Activated B cell treated with CpG ODN at 0.5 μM for 24 hours (primary cell): Measurements from ENCODE around the gene BTK. TPM values are rescaled to one million over a fixed set of nuclear protein-coding genes. Genes with fewer than 3 reads are reported as not detected.

ENCODE experiments used
- ATAC-seq: fragments of 200-7000 bp; cut with Tn5 transposase; one replicate; pipeline ENCODE4 v1.10.0; 2021; ENCODE audit warnings: low read depth, mild to moderate bottlenecking, moderate library complexity
- CTCF ChIA-PET: fragments of 350-600 bp; sonication (Branson Sonifier 250); formaldehyde crosslinking; loops from one replicate; lab custom pipeline; 2021; ENCODE audit warnings: antibody characterized with exemption; lab: Charles Lee
- POLR2A ChIA-PET: fragments of 350-600 bp; sonication (Branson Sonifier 250); formaldehyde crosslinking; loops from one replicate; lab custom pipeline; 2021; ENCODE audit warnings: antibody characterized with exemption; lab: Charles Lee
- DNase-seq: peaks from one replicate; pipeline ENCODE4 v3.0.0; 2022
- H3K27ac Mint-ChIP-seq: one replicate; pipeline ENCODE4 v1.8.0; 2020; ENCODE audit warnings: mixed read lengths
- H3K27me3 Mint-ChIP-seq: one replicate; pipeline ENCODE4 v1.8.0; 2021; ENCODE audit warnings: mixed read lengths
- H3K36me3 Mint-ChIP-seq: one replicate; pipeline ENCODE4 v1.8.0; 2021; ENCODE audit warnings: low read depth, mixed read lengths
- H3K4me1 Mint-ChIP-seq: one replicate; pipeline ENCODE4 v1.8.0; 2021; ENCODE audit warnings: mixed read lengths
- H3K4me3 Mint-ChIP-seq: one replicate; pipeline ENCODE4 v1.8.0; 2020; ENCODE audit warnings: mild to moderate bottlenecking, mixed read lengths
- H3K9me3 Mint-ChIP-seq: one replicate; pipeline ENCODE4 v1.8.0; 2020; ENCODE audit warnings: mixed read lengths
- CTCF ChIP-seq: fragments of 200-600 bp; IDR thresholded peaks from one replicate; pipeline ENCODE4 v1.8.0; 2022; ENCODE audit warnings: antibody characterized with exemption, mild to moderate bottlenecking
- intact Hi-C: fragments of 100-400 bp; cut with micrococcal nuclease; formaldehyde crosslinking; loops from one replicate; pipeline ENCODE4 v1.15.1; 2024
- total RNA-seq: library from RNA; stranded (reverse); gene quantifications from 2 replicates; pipeline ENCODE4 v1.2.3, GENCODE V29; 2022

The BTK gene
- total RNA-seq, 1 donor from 2014 or later: 219 TPM

- DNase-seq: no peak
- H3K27ac Mint-ChIP-seq: peak overlapping the region; percentile 50
- no peak for ATAC-seq
- intact Hi-C loops: no loop called here
- no peak for TF ChIP-seq CTCF
- H3K4me1 Mint-ChIP-seq: peaks cover 54% of the 10 kb centered on the region
- POLR2A ChIA-PET: interaction anchor here (0.5 to 4.8 kb wide), 3 partner anchors 21 to 520 kb away, joined by 4 to 23 read pairs (median 4); partner anchors contain the start of genes RPL36A and ZMAT1
- H3K27me3 Mint-ChIP-seq: no peaks in the 10 kb centered on the region
- H3K36me3 Mint-ChIP-seq: peaks cover 38% of the 10 kb centered on the region
- CTCF ChIA-PET: no interaction called here
- no peaks in the 10 kb centered on the region for H3K9me3 Mint-ChIP-seq
- peak overlapping the region; percentile 41 for H3K4me3 Mint-ChIP-seq
Measured at GRCh38 chrX:101411984-101412383, 26.0 kb upstream of the BTK start.

- CTCF ChIA-PET: no interaction called here
- ATAC-seq (no peak), DNase-seq (no peak)
- Mint-ChIP-seq H3K4me3 (peak overlapping the region; percentile 46), H3K27me3 (no peaks in the 10 kb centered on the region), H3K9me3 (no peaks in the 10 kb centered on the region), H3K27ac (peak overlapping the region; percentile 11), H3K4me1 (peaks cover 55% of the 10 kb centered on the region), H3K36me3 (peaks cover 38% of the 10 kb centered on the region)
- intact Hi-C loops: no loop called here
- TF ChIP-seq CTCF: no peak
- POLR2A ChIA-PET: no interaction called here
Measured at GRCh38 chrX:101410461-101410860, 24.5 kb upstream of the BTK start.

GRCh38 chrX:101409043-101409442, 23.1 kb upstream of the BTK start:
- no peak for TF ChIP-seq CTCF
- ChIA-PET POLR2A (interaction anchor here (0.6 to 1.0 kb wide), 3 partner anchors 19 to 523 kb away, joined by 3 to 7 read pairs (median 4); partner anchors contain the start of gene ZMAT1), CTCF (no interaction called here)
- Mint-ChIP-seq H3K9me3 (no peaks in the 10 kb centered on the region), H3K4me1 (peaks cover 47% of the 10 kb centered on the region), H3K27me3 (no peaks in the 10 kb centered on the region), H3K27ac (peak overlapping the region; percentile 99), H3K36me3 (peaks cover 38% of the 10 kb centered on the region), H3K4me3 (peak overlapping the region; percentile 88)
- intact Hi-C loops: loop anchor here (5.0 to 10.0 kb wide), 4 partner anchors 37 to 1243 kb away; partner anchors contain the start of genes CSTF2, GPRASP1 and TRMT2B
- ATAC-seq (no peak), DNase-seq (no peak)

GRCh38 chrX:101408532-101408841, 22.5 kb upstream of the BTK start:
- no peak for ATAC-seq
- H3K27ac Mint-ChIP-seq: peak overlapping the region; percentile 99
- intact Hi-C loops: loop anchor here (1.0 to 10.0 kb wide), 7 partner anchors 18 to 1244 kb away; partner anchors contain the start of genes BTK, CSTF2, GPRASP1 and TIMM8A
- POLR2A ChIA-PET: interaction anchor here (1.0 to 1.6 kb wide), 3 partner anchors 18 to 523 kb away, joined by 3 to 12 read pairs (median 5); partner anchors contain the start of genes RPL36A and ZMAT1
- no peak for TF ChIP-seq CTCF
- no peaks in the 10 kb centered on the region for H3K27me3 Mint-ChIP-seq
- peak overlapping the region; percentile 88 for H3K4me3 Mint-ChIP-seq
- DNase-seq: no peak
- CTCF ChIA-PET: no interaction called here
- H3K9me3 Mint-ChIP-seq: no peaks in the 10 kb centered on the region
- H3K36me3 Mint-ChIP-seq: peaks cover 43% of the 10 kb centered on the region
- peaks cover 43% of the 10 kb centered on the region for H3K4me1 Mint-ChIP-seq

- H3K27me3 Mint-ChIP-seq: no peaks in the 10 kb centered on the region
- DNase-seq (peak; percentile 71), ATAC-seq (peak; percentile 86)
- H3K36me3 Mint-ChIP-seq: peaks cover 38% of the 10 kb centered on the region
- CTCF ChIA-PET: interaction anchor here (1.3 kb wide), 1 partner anchor 17 kb away, joined by 8 read pairs; the partner anchor contains the start of gene RPL36A
- POLR2A ChIA-PET: interaction anchor here (0.7 to 1.6 kb wide), 10 partner anchors 11 to 525 kb away, joined by 3 to 12 read pairs (median 4); partner anchors contain the start of genes RPL36A, TIMM8A and ZMAT1
- intact Hi-C loops: loop anchor here (1.0 to 10.0 kb wide), 8 partner anchors 12 to 1244 kb away; partner anchors contain the start of genes BTK, CSTF2, GPRASP1 and TIMM8A
- H3K4me1 Mint-ChIP-seq: peaks cover 37% of the 10 kb centered on the region
- H3K4me3 Mint-ChIP-seq: peak within 1 kb of the TSS; percentile 88
- no peaks in the 10 kb centered on the region for H3K9me3 Mint-ChIP-seq
- TF ChIP-seq CTCF: no peak
- H3K27ac Mint-ChIP-seq: peak within 1 kb of the TSS; percentile 99
Measured at GRCh38 chrX:101407748-101408531, 21.9 kb upstream of the BTK start, which contains the start of the genes GLA and HNRNPH2. TSS of gene GLA (minus strand) at chrX:101407925. CDS start at chrX:101407903, 22 bp downstream. TSS of gene HNRNPH2 (plus strand) at chrX:101408222. CDS start at chrX:101411989, 3,767 bp downstream.
